ENCODE measurements around the gene PTPDC1.

GRCh38 chr9:94081435-94081834 is 2.8 kb upstream of the PTPDC1 start:
- TF ChIP-seq JUN (IDR thresholded peaks at IDR 0.05; ENCODE audit: low read depth, low read length) (no peak), RAD21 (IDR thresholded peaks at IDR 0.05 in 1 of 2, conservative IDR thresholded peaks at IDR 0.05 in 1 of 2; ENCODE audit: low read depth in 2 of 2, low read length in 2 of 2) (no peak), EZH2 (IDR thresholded peaks at IDR 0.05; ENCODE audit: low read depth, low read length, severe bottlenecking) (no peak), POLR2A (IDR thresholded peaks at IDR 0.05; ENCODE audit: control extremely low read depth in 1 of 2, low read depth in 2 of 2, low read length in 2 of 2) (no peak), HDAC2 (IDR thresholded peaks at IDR 0.05; ENCODE audit: borderline replicate concordance in 1 of 2, low read depth in 2 of 2, low read length in 2 of 2) (no peak), TEAD4 (IDR thresholded peaks at IDR 0.05; ENCODE audit: low read depth, low read length) (no peak), RXRA (IDR thresholded peaks at IDR 0.05; ENCODE audit: insufficient read depth, low read depth, low read length) (no peak), KDM5A (IDR thresholded peaks at IDR 0.05; ENCODE audit: low read length) (no peak), EP300 (IDR thresholded peaks at IDR 0.05; ENCODE audit: borderline replicate concordance in 1 of 2, low read depth in 2 of 2, low read length in 2 of 2) (no peak)
- TF ChIP-seq, protein P1, sequence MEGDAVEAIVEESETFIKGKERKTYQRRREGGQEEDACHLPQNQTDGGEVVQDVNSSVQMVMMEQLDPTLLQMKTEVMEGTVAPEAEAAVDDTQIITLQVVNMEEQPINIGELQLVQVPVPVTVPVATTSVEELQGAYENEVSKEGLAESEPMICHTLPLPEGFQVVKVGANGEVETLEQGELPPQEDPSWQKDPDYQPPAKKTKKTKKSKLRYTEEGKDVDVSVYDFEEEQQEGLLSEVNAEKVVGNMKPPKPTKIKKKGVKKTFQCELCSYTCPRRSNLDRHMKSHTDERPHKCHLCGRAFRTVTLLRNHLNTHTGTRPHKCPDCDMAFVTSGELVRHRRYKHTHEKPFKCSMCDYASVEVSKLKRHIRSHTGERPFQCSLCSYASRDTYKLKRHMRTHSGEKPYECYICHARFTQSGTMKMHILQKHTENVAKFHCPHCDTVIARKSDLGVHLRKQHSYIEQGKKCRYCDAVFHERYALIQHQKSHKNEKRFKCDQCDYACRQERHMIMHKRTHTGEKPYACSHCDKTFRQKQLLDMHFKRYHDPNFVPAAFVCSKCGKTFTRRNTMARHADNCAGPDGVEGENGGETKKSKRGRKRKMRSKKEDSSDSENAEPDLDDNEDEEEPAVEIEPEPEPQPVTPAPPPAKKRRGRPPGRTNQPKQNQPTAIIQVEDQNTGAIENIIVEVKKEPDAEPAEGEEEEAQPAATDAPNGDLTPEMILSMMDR (IDR thresholded peaks at IDR 0.05; ENCODE audit: control extremely low read depth in 1 of 3, insufficient read depth in 1 of 3, low read depth in 1 of 3, low read length in 3 of 3) = no peak
